ENCODE data around the gene NAA80. TPM values are rescaled to one million over a fixed set of nuclear protein-coding genes. Genes with fewer than 3 reads are reported as not detected.
A peak's percentile ranks its signal among the peaks of the same experiment; 100 is the strongest.

Gene NAA80
- total and polyA plus RNA-seq, 12 donors: 5.2 to 19.8 (median 11.0) TPM

DNA sequence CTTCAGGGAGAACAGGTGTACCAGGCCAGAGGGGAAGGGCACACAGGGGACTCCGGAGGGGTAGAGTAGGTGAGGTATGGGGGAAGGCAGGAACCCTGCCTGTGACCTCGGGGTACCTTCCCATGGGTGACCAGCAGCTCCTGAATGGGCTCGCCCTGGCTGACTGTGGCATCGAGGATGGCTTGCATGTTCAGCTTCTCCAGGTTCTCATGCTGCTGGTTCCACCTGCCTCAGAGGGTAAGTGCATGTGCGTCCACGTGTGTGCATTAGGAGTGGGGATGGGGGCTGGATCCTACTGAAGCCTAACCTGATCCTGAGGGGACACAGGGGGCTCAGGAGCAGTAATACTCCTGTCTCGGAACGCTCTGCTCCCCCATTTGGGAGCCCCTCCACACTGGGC, 45.8 kb upstream of the NAA80 start:
- no peak for DNase-seq
- intact Hi-C loops (cut with DNase I): loop anchor here in 1 of 2 donors (5.0 kb wide), 1 partner anchor 197 kb away; no protein-coding TSS in a partner anchor
- H3K27me3 ChIP-seq: no peaks in the 10 kb centered on the region
- no peaks in the 10 kb centered on the region for H3K9me3 ChIP-seq (replicated peaks in 1 of 3)
- peak overlapping the region in 1 of 4 donors; percentile 30 for H3K4me3 ChIP-seq
- 70 to 82% (median 79%) methylated on average over 5 to 8 of the region's 8 CpGs for WGBS, 4 donors
- TF ChIP-seq POLR2A (IDR thresholded peaks at IDR 0.05): no peak
- TF ChIP-seq, protein P1, sequence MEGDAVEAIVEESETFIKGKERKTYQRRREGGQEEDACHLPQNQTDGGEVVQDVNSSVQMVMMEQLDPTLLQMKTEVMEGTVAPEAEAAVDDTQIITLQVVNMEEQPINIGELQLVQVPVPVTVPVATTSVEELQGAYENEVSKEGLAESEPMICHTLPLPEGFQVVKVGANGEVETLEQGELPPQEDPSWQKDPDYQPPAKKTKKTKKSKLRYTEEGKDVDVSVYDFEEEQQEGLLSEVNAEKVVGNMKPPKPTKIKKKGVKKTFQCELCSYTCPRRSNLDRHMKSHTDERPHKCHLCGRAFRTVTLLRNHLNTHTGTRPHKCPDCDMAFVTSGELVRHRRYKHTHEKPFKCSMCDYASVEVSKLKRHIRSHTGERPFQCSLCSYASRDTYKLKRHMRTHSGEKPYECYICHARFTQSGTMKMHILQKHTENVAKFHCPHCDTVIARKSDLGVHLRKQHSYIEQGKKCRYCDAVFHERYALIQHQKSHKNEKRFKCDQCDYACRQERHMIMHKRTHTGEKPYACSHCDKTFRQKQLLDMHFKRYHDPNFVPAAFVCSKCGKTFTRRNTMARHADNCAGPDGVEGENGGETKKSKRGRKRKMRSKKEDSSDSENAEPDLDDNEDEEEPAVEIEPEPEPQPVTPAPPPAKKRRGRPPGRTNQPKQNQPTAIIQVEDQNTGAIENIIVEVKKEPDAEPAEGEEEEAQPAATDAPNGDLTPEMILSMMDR (IDR thresholded peaks at IDR 0.05): no peak
- H3K36me3 ChIP-seq (replicated peaks in 1 of 2): peaks cover 0 to 16% of the 10 kb centered on the region in 2 donors
- H3K27ac ChIP-seq: no peak overlapping the region
- H3K4me1 ChIP-seq (replicated peaks in 1 of 2): peaks cover 12 to 18% of the 10 kb centered on the region in 2 donors

DNA sequence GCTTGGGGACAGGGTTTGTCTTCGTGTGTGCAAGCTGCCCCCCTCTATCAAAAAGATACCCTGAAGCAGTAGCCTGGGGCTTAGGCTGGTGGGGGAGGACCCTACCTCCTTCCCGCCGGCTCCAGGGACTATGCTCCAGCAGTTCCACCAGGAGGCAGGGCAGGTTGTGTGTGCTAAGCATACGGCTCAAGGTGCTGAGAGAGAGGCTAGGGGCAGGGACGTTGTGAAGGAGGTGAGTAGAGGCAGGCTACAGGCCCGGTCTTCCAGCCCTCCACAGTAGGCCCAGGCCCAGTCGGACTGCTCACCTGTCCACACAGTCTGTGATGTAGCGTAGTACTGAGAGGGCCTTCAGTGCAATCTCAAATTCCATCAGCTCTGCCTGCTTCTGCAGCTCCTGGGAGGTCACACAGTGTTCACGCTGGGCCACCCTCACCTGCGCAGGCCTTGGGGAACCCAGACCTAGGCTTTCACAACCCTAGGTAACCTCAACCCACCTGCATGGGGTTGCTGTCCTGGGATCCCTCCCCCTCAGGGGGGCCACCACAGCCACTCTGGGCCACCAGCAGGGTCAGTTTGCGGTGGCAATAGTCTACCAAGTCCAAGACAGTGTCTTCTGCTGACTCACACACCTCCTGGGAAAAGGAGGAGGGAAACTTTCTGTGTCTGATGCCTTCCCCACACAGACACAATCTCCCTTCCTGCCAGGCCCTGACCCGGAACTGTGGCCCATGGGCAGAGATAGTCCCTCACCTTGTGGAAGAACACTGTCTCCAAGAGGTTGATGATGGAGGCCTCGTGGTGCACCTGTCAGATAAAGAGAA, 43.8 kb upstream of the NAA80 start:
- Histone ChIP-seq H3K27me3 (no peaks in the 10 kb centered on the region), H3K9me3 (replicated peaks in 1 of 3) (no peaks in the 10 kb centered on the region), H3K4me1 (replicated peaks in 1 of 2) (peaks cover 10 to 17% of the 10 kb centered on the region in 2 donors), H3K4me3 (no peak overlapping the region), H3K36me3 (replicated peaks in 1 of 2) (peaks cover 0 to 7% of the 10 kb centered on the region in 2 donors), H3K27ac (no peak overlapping the region)
- whole genome bisulfite sequencing, 4 donors: 78 to 91% (median 85%) methylated on average over 8 to 13 of the region's 13 CpGs
- intact Hi-C loops (cut with DNase I): no loop called here
- no peak for DNase-seq
- no peak for TF ChIP-seq POLR2A (IDR thresholded peaks at IDR 0.05)
- TF ChIP-seq, protein P1 (IDR thresholded peaks at IDR 0.05): no peak

DNA sequence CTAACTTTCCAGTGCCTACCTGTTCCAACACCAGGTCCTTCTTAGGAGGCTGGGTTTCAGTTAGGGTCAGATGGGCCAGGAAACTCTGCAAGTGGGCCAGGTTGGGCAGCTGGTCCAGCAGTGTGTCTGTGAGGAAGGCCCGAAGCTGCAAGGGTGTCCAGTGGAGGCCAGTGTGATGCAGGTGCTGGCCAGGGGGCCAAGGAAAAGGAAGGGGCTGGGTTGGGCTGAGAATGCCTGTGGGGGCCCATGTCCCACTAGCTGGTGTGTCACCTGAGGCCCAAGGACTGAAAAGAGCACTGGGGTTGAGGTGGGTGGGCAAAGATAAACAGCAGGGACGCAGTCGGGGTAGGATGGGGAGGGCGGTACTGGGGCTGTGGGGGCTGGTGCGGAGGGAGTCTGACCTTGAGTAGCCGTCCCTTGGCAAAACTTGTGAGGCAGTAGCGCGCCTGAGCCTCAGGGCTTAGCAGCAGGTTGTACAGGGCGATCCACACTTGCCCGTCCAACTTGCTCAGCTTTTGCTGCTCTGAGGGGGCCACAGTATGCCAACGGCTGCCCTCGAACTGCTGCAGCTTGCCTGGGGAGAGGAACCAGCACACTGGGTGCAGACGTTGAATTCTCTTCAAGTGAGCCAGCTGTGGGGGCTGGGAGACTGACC, 42.9 kb upstream of the NAA80 start:
- Histone ChIP-seq H3K27ac (no peak overlapping the region), H3K4me3 (no peak overlapping the region), H3K36me3 (replicated peaks in 1 of 2) (no peaks in the 10 kb centered on the region), H3K27me3 (no peaks in the 10 kb centered on the region), H3K4me1 (replicated peaks in 1 of 2) (peaks cover 14 to 22% of the 10 kb centered on the region in 2 donors), H3K9me3 (replicated peaks in 1 of 3) (no peaks in the 10 kb centered on the region)
- no peak for TF ChIP-seq POLR2A (IDR thresholded peaks at IDR 0.05)
- TF ChIP-seq, protein P1 (IDR thresholded peaks at IDR 0.05): no peak
- WGBS, 4 donors: 77 to 90% (median 83%) methylated on average over 12 to 13 of the region's 13 CpGs
- DNase-seq: no peak
- intact Hi-C loops (cut with DNase I): no loop called here

DNA sequence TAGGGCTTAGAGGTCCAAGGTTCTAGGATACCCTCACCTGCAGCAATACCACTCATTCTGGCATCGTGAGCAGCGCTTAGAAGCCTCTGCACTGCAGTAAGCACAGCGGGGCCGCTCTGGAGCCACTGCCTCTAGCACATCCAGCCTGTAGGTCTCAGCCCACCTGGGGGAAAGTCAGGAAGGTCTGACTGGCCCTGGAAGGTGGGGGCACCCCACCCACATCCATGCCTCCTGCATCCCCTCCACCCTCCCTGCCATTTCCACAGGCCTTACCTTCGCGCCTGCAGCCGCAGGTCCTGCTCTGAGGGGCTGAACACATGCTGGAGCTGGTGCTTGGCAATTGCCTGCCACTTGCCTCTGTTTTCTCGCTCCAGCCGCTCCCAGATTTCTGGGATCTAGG, 42.3 kb upstream of the NAA80 start:
- intact Hi-C loops (cut with DNase I): no loop called here
- WGBS, 4 donors: 83 to 98% (median 92%) methylated on average over 8 to 9 of the region's 9 CpGs
- H3K4me3 ChIP-seq: peak overlapping the region in 1 of 4 donors; percentile 64

More for the DNA sequence above, 42.3 kb upstream of the NAA80 start:
- Histone ChIP-seq H3K36me3 (replicated peaks in 1 of 2) (no peaks in the 10 kb centered on the region), H3K27me3 (no peaks in the 10 kb centered on the region), H3K27ac (peak overlapping the region in 1 of 5 donors; percentile 92), H3K9me3 (replicated peaks in 1 of 3) (no peaks in the 10 kb centered on the region), H3K4me1 (replicated peaks in 1 of 2) (peaks cover 16 to 25% of the 10 kb centered on the region in 2 donors)
- DNase-seq: no peak
- no peak for TF ChIP-seq POLR2A (IDR thresholded peaks at IDR 0.05)
- TF ChIP-seq, protein P1 (IDR thresholded peaks at IDR 0.05): no peak

All from adrenal gland (tissue), 12 donors.